A549 (cell line): ENCODE measurements around the gene TSSK2. TPM values are rescaled to one million over a fixed set of nuclear protein-coding genes. Genes with fewer than 3 reads are reported as not detected.

Experiments used
- ATAC-seq, 2 experiments: fragments of 200-7000 bp in 1 of 2; fragments of >200 bp in 1 of 2; cut with Nextera tagmentation in 1 of 2; cut with Tn5 transposase in 1 of 2; 3 replicates each; pipeline versions ENCODE4 v1.8.0 to v1.9.1; 2018 to 2020; ENCODE audit warnings: mild to moderate bottlenecking in 1 of 2, moderate library complexity in 1 of 2
- CTCF ChIA-PET: fragments of 300-600 bp; sonication (Branson Sonifier 250); formaldehyde crosslinking; extraction: SDS; loops from one replicate; lab custom pipeline; 2021; ENCODE audit warnings: antibody characterized with exemption, inconsistent platforms; lab: Yijun Ruan, JAX
- POLR2A ChIA-PET: fragments of 350-600 bp; formaldehyde crosslinking; extraction: SDS; loops from one replicate; lab custom pipeline; 2021; ENCODE audit warnings: antibody characterized with exemption, inconsistent platforms; lab: Yijun Ruan, JAX
- DNase-seq, 2 experiments: peaks; one replicate each; pipeline versions ENCODE4 v3.0.0 to v3.0.0-alpha.2; 2011 to 2016; ENCODE audit warnings: low read depth in 1 of 2, low spot score in 1 of 2
- FAIRE-seq: peaks from 2 replicates; lab custom pipeline; 2011; peaks lifted over from hg19 to GRCh38; lab: Jason Lieb, UNC
- H3K27ac ChIP-seq, 2 experiments: fragments of >200 bp; sonication (Bioruptor Twin); formaldehyde crosslinking; 3 replicates each; pipeline ENCODE4 v1.5.1; 2016 to 2017
- H3K4me1 ChIP-seq: fragments of >200 bp; sonication (Bioruptor Twin); formaldehyde crosslinking; 3 replicates; pipeline ENCODE4 v1.6.1; 2016
- H3K4me2 ChIP-seq: fragments of >200 bp; sonication (Bioruptor Twin); formaldehyde crosslinking; 3 replicates; pipeline ENCODE4 v1.6.1; 2016
- H3K4me3 ChIP-seq: fragments of >200 bp; sonication (Bioruptor Twin); formaldehyde crosslinking; 3 replicates; pipeline ENCODE4 v1.5.1; 2016
- H3K9me3 ChIP-seq: fragments of >200 bp; sonication (Bioruptor Twin); formaldehyde crosslinking; 3 replicates; pipeline ENCODE4 v1.6.1; 2016
- BHLHE40 ChIP-seq: IDR thresholded peaks from 2 replicates; pipeline ENCODE4 v1.6.1; 2012; ENCODE audit warnings: low read depth, low read length, inconsistent platforms
- CBX8 ChIP-seq: fragments of 200-600 bp; sonication (generic); IDR thresholded peaks from 2 replicates; pipeline ENCODE4 v1.6.1; 2016
- CHD4 ChIP-seq: fragments of 200-600 bp; sonication (generic); IDR thresholded peaks from 2 replicates; pipeline ENCODE4 v1.6.1; 2016; ENCODE audit warnings: antibody characterized with exemption, mild to moderate bottlenecking, borderline replicate concordance
- EHF ChIP-seq: fragments of 250-450 bp; sonication (Bioruptor Pico); IDR thresholded peaks from 2 replicates; pipeline ENCODE4 v1.5.0; 2020; ENCODE audit warnings: mild to moderate bottlenecking
- EHMT2 ChIP-seq: fragments of 200-600 bp; sonication (generic); IDR thresholded peaks from 2 replicates; pipeline ENCODE4 v1.6.1; 2016; ENCODE audit warnings: antibody characterized with exemption, low read depth, mild to moderate bottlenecking, moderate library complexity
- EP300 ChIP-seq, 2 experiments: fragments of >200 bp; sonication (Bioruptor Twin); formaldehyde crosslinking; IDR thresholded peaks; 2 replicates in 1 of 2; 3 replicates in 1 of 2; pipeline ENCODE4 v1.6.1; 2016 to 2017
- FOSB ChIP-seq: fragments of 250-450 bp; sonication (Bioruptor Pico); IDR thresholded peaks from 2 replicates; pipeline ENCODE4 v1.5.0; 2020; ENCODE audit warnings: mild to moderate bottlenecking, moderate library complexity
- FOXS1 ChIP-seq: fragments of 250-450 bp; sonication (Bioruptor Pico); IDR thresholded peaks from 2 replicates; pipeline ENCODE4 v1.5.0; 2020; ENCODE audit warnings: mild to moderate bottlenecking, moderate library complexity
- HEYL ChIP-seq: fragments of 250-450 bp; sonication (Bioruptor Pico); IDR thresholded peaks from 2 replicates; pipeline ENCODE4 v1.8.0; 2021; ENCODE audit warnings: mild to moderate bottlenecking, moderate library complexity
- HOXB5 ChIP-seq: fragments of 250-450 bp; sonication (Bioruptor Pico); IDR thresholded peaks from 2 replicates; pipeline ENCODE4 v1.5.0; 2020; ENCODE audit warnings: mild to moderate bottlenecking, moderate library complexity
- MAFK ChIP-seq: fragments of 450-650 bp; IDR thresholded peaks from 2 replicates; pipeline ENCODE4 v1.6.1; 2014; ENCODE audit not compliant: partially characterized antibody
- MYC ChIP-seq: IDR thresholded peaks from 2 replicates; pipeline ENCODE4 v1.6.1; 2012; ENCODE audit warnings: mild to moderate bottlenecking, inconsistent platforms, low read length, improper control_type of control experiment, borderline replicate concordance
- NFE2L2 ChIP-seq: fragments of 150-350 bp; conservative IDR thresholded peaks from 2 replicates; pipeline ENCODE4 v1.6.1; 2014; ENCODE audit warnings: low read length
- NPAS2 ChIP-seq: fragments of 250-450 bp; sonication (Bioruptor Pico); IDR thresholded peaks from 2 replicates; pipeline ENCODE4 v1.8.0; 2022; ENCODE audit warnings: mild to moderate bottlenecking, moderate library complexity, borderline replicate concordance
- NR3C1 ChIP-seq: fragments of >200 bp; sonication (Bioruptor Twin); formaldehyde crosslinking; IDR thresholded peaks from 3 replicates; pipeline ENCODE4 v1.6.1; 2017
- PHF8 ChIP-seq: fragments of 200-600 bp; sonication (generic); IDR thresholded peaks from 2 replicates; pipeline ENCODE4 v1.6.1; 2016; ENCODE audit warnings: low read depth, mild to moderate bottlenecking, antibody characterized with exemption, moderate library complexity, borderline replicate concordance
- POLR2A ChIP-seq: IDR thresholded peaks from 2 replicates; pipeline ENCODE4 v1.6.1; 2012; ENCODE audit warnings: mild to moderate bottlenecking, low read length
- POLR2AphosphoS2 ChIP-seq: conservative IDR thresholded peaks from 2 replicates; pipeline ENCODE4 v1.6.1; 2012; ENCODE audit warnings: low read length, improper control_type of control experiment, inconsistent platforms
- TFCP2L1 ChIP-seq: fragments of 250-450 bp; sonication (Bioruptor Pico); IDR thresholded peaks from 2 replicates; pipeline ENCODE4 v1.5.0; 2021; ENCODE audit warnings: mild to moderate bottlenecking
- ZNF302 ChIP-seq: fragments of 250-450 bp; sonication (Bioruptor Pico); IDR thresholded peaks from 2 replicates; pipeline ENCODE4 v1.9.0; 2021; ENCODE audit warnings: inconsistent platforms, mild to moderate bottlenecking, moderate library complexity
- ZSCAN20 ChIP-seq: fragments of 250-450 bp; sonication (Bioruptor Pico); IDR thresholded peaks from 2 replicates; pipeline ENCODE4 v1.8.0; 2022; ENCODE audit warnings: mild to moderate bottlenecking, moderate library complexity
- WGBS: methylation state at CpG from one replicate; pipeline ENCODE4 v1.1.6; 2017; ENCODE audit errors: missing lambda C conversion rate; 5-methylcytosine and 5-hydroxymethylcytosine counted together
- polyA plus RNA-seq, 4 experiments: library from polyadenylated mRNA; depleted of rRNA in 3 of 4; stranded (reverse); fragments of >200 nt; fragmentation: RNase III in 1 of 4; extraction: RNeasy Plus Mini Kit Qiagen cat#74134 plus additional on column Dnase treatment in 1 of 4; gene quantifications; 2 replicates in 3 of 4; 3 replicates in 1 of 4; pipeline ENCODE4 v1.2.3, GENCODE V29; 2011 to 2017
- TF ChIP-seq, protein P1 (sequence below): fragments of >200 bp; sonication (Bioruptor Twin); formaldehyde crosslinking; IDR thresholded peaks from 3 replicates; pipeline ENCODE4 v1.6.1; 2016
- TF ChIP-seq, protein P2 (sequence below): IDR thresholded peaks from 2 replicates; pipeline ENCODE4 v1.6.1; 2012; ENCODE audit warnings: low read depth, borderline replicate concordance
- TF ChIP-seq, protein P3 (sequence below): fragments of 150-350 bp; IDR thresholded peaks from 2 replicates; pipeline ENCODE4 v1.6.1; 2014; ENCODE audit warnings: low read depth, mild to moderate bottlenecking, low read length
- TF ChIP-seq, protein P4 (sequence below): fragments of 250-450 bp; sonication (Bioruptor Pico); IDR thresholded peaks from 2 replicates; pipeline ENCODE4 v1.5.0; 2020; ENCODE audit warnings: low read depth, mild to moderate bottlenecking, moderate library complexity
- TF ChIP-seq, protein P5 (sequence below): fragments of >200 bp; sonication (Bioruptor Twin); formaldehyde crosslinking; IDR thresholded peaks from 3 replicates; pipeline ENCODE4 v1.5.1; 2016

TSSK2 gene
- polyA plus RNA-seq, 2 of the 4 experiments (the other 2 are of a cell fraction): not detected

DNA sequence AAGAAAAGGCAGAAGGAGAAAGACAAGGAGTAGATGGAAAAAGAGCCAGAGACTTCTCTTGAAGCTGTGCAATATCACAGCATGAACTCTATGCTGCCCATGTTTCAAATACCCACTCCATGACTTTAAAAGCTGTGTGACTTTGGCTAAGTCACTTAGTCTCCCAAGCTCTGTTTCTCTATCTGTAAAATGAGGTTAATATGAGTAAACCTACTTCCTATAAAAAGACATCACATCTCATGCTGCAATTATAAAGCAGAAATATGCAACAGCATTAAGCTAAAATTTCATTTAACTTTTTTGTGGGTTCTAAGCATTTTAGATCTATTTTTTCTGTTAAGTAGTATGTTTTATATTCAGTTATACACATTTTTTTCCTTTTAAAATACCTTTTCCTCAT, 20.5 kb upstream of the TSSK2 start:
- TF ChIP-seq ZSCAN20 (CRISPR knock-in tag): no peak
- TF ChIP-seq BHLHE40: no peak
- no peak for TF ChIP-seq NFE2L2
- no peak for TF ChIP-seq HOXB5 (CRISPR knock-in tag)
- no peak for TF ChIP-seq POLR2AphosphoS2
- no peak for TF ChIP-seq FOSB (CRISPR knock-in tag)
- TF ChIP-seq, protein P1, sequence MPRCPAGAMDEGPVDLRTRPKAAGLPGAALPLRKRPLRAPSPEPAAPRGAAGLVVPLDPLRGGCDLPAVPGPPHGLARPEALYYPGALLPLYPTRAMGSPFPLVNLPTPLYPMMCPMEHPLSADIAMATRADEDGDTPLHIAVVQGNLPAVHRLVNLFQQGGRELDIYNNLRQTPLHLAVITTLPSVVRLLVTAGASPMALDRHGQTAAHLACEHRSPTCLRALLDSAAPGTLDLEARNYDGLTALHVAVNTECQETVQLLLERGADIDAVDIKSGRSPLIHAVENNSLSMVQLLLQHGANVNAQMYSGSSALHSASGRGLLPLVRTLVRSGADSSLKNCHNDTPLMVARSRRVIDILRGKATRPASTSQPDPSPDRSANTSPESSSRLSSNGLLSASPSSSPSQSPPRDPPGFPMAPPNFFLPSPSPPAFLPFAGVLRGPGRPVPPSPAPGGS: no peak
- no peak for TF ChIP-seq TFCP2L1 (CRISPR knock-in tag)
- TF ChIP-seq, protein P2, sequence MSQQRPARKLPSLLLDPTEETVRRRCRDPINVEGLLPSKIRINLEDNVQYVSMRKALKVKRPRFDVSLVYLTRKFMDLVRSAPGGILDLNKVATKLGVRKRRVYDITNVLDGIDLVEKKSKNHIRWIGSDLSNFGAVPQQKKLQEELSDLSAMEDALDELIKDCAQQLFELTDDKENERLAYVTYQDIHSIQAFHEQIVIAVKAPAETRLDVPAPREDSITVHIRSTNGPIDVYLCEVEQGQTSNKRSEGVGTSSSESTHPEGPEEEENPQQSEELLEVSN: no peak
- TF ChIP-seq, protein P3, sequence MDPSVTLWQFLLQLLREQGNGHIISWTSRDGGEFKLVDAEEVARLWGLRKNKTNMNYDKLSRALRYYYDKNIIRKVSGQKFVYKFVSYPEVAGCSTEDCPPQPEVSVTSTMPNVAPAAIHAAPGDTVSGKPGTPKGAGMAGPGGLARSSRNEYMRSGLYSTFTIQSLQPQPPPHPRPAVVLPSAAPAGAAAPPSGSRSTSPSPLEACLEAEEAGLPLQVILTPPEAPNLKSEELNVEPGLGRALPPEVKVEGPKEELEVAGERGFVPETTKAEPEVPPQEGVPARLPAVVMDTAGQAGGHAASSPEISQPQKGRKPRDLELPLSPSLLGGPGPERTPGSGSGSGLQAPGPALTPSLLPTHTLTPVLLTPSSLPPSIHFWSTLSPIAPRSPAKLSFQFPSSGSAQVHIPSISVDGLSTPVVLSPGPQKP: no peak
- no peak for TF ChIP-seq EHMT2
- ATAC-seq: no peak
- Histone ChIP-seq H3K4me3 (no peak overlapping the region), H3K9me3 (no peaks in the 10 kb centered on the region), H3K27ac (no peak overlapping the region), H3K4me1 (peaks cover 15% of the 10 kb centered on the region; the same call in 2 of the 3 replicates), H3K4me2 (no peak overlapping the region)
- ChIA-PET POLR2A (interaction anchor here (1.4 kb wide), 1 partner anchor 11 kb away, joined by 4 read pairs; the partner anchor contains the start of gene DGCR2), CTCF (interaction anchor here (0.9 to 1.2 kb wide), 4 partner anchors 9 to 23 kb away, joined by 3 to 4 read pairs (median 4); no protein-coding TSS in a partner anchor)
- no peak for FAIRE-seq
- no peak for DNase-seq

DNA sequence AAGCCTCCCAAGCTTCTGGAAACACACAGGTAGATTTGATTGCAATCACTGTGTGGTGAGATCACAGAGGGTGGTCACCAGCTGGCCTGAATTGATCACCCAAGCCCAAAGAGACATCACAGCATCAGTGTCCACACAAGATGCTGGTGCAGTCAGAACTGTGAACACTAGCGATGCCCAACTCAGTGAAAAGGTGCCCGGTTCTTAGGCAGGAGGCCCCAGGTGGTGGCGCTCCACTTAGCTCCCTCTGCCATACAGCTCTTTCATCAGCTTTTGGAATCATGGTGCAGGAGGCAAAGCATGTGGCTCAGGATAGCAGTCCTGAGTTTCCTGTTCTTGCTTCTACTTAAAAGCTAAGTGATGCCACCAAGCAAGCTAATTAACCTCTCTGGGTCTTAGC, 20.0 kb upstream of the TSSK2 start:
- POLR2A ChIA-PET: interaction anchor here (1.4 kb wide), 1 partner anchor 11 kb away, joined by 4 read pairs; the partner anchor contains the start of gene DGCR2
- FAIRE-seq (no peak), ATAC-seq (no peak), DNase-seq (no peak)
- no peak overlapping the region for H3K4me2 ChIP-seq
- WGBS: 97% methylated on average over 3 of the region's 3 CpGs
- no peak overlapping the region for H3K27ac ChIP-seq
- no peaks in the 10 kb centered on the region for H3K9me3 ChIP-seq
- CTCF ChIA-PET: interaction anchor here (0.9 to 1.2 kb wide), 4 partner anchors 8 to 20 kb away, joined by 3 to 4 read pairs (median 4); partner anchors contain the start of gene DGCR2
- peaks cover 15% of the 10 kb centered on the region; the same call in 2 of the 3 replicates for H3K4me1 ChIP-seq
- TF ChIP-seq, protein P4, sequence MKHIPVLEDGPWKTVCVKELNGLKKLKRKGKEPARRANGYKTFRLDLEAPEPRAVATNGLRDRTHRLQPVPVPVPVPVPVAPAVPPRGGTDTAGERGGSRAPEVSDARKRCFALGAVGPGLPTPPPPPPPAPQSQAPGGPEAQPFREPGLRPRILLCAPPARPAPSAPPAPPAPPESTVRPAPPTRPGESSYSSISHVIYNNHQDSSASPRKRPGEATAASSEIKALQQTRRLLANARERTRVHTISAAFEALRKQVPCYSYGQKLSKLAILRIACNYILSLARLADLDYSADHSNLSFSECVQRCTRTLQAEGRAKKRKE (CRISPR knock-in tag): no peak
- TF ChIP-seq POLR2A (no peak), BHLHE40 (no peak), POLR2AphosphoS2 (no peak), CHD4 (no peak), FOXS1 (no peak), ZNF302 (CRISPR knock-in tag) (no peak), EHF (no peak), PHF8 (no peak), EP300 (IDR thresholded peaks at IDR 0.05) (no peak), CBX8 (no peak), NPAS2 (CRISPR knock-in tag) (no peak), HEYL (no peak), FOSB (CRISPR knock-in tag) (no peak), NR3C1 (no peak), MAFK (no peak), MYC (no peak), EHMT2 (no peak)
- TF ChIP-seq, protein P2: no peak
- TF ChIP-seq, protein P5, sequence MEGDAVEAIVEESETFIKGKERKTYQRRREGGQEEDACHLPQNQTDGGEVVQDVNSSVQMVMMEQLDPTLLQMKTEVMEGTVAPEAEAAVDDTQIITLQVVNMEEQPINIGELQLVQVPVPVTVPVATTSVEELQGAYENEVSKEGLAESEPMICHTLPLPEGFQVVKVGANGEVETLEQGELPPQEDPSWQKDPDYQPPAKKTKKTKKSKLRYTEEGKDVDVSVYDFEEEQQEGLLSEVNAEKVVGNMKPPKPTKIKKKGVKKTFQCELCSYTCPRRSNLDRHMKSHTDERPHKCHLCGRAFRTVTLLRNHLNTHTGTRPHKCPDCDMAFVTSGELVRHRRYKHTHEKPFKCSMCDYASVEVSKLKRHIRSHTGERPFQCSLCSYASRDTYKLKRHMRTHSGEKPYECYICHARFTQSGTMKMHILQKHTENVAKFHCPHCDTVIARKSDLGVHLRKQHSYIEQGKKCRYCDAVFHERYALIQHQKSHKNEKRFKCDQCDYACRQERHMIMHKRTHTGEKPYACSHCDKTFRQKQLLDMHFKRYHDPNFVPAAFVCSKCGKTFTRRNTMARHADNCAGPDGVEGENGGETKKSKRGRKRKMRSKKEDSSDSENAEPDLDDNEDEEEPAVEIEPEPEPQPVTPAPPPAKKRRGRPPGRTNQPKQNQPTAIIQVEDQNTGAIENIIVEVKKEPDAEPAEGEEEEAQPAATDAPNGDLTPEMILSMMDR: no peak
- H3K4me3 ChIP-seq: no peak overlapping the region
